ENCODE measurements around the gene EN1. TPM values are rescaled to one million over a fixed set of nuclear protein-coding genes. Genes with fewer than 3 reads are reported as not detected.

The EN1 gene
- total and polyA plus RNA-seq, 2 of the 4 experiments (the other 2 are of a cell fraction) = not detected

GRCh38 chr2:118816669-118817068, 30.8 kb downstream of the EN1 start:
- no peak overlapping the region for H3K4ac ChIP-seq (ENCODE audit: low read depth, low read length)
- no peaks in the 10 kb centered on the region for H3K36me3 ChIP-seq (ENCODE audit: control insufficient read depth, insufficient read depth, low read length)
- no peak overlapping the region for H3K4me2 ChIP-seq (ENCODE audit: low read depth, low read length)
- H2AK9ac ChIP-seq (replicated peaks; ENCODE audit: low read depth, low read length, poor library complexity) = no peak overlapping the region
- H4K5ac ChIP-seq (ENCODE audit: low read depth, low read length) = no peak overlapping the region
- dilution Hi-C loops (cut with HindIII; ENCODE audit: low sequenced_read_pairs, unreplicated experiment) = no loop called here
- H3K79me1 ChIP-seq (ENCODE audit: low read depth in 1 of 2, low read length in 2 of 2) = no peaks in the 10 kb centered on the region
- no peak overlapping the region for H3K27ac ChIP-seq (ENCODE audit: insufficient read depth, low read length)
- H4K8ac ChIP-seq (ENCODE audit: low read depth in 2 of 2, low read length in 2 of 2) = no peak overlapping the region
- H3K4me3 ChIP-seq (ENCODE audit: insufficient read depth, low read depth, low read length) = no peak overlapping the region
- no peak overlapping the region for H3K23ac ChIP-seq (ENCODE audit: low read depth, low read length)
- no peak overlapping the region for H2BK15ac ChIP-seq (ENCODE audit: low read depth, low read length)
- H2BK120ac ChIP-seq (ENCODE audit: low read depth, low read length) = no peak overlapping the region
- no peak for DNase-seq
- no peak for ATAC-seq (ENCODE audit: low read depth)
- H3K56ac ChIP-seq (ENCODE audit: extremely low read depth, insufficient read depth, low read length) = no peak overlapping the region
- intact Hi-C loops (cut with micrococcal nuclease) = no loop called here
- CTCF ChIA-PET = no interaction called here
- H3K9me1 ChIP-seq (ENCODE audit: insufficient read depth, low read length) = no peaks in the 10 kb centered on the region
- no peak overlapping the region for H2AK5ac ChIP-seq (ENCODE audit: low read depth, low read length)
- H3K4me1 ChIP-seq (ENCODE audit: control insufficient read depth, insufficient read depth, low read length) = no peaks in the 10 kb centered on the region
- no peak for TF ChIP-seq MXI1 (IDR thresholded peaks at IDR 0.05; ENCODE audit: borderline replicate concordance, low read depth, low read length)
- TF ChIP-seq, protein P1, sequence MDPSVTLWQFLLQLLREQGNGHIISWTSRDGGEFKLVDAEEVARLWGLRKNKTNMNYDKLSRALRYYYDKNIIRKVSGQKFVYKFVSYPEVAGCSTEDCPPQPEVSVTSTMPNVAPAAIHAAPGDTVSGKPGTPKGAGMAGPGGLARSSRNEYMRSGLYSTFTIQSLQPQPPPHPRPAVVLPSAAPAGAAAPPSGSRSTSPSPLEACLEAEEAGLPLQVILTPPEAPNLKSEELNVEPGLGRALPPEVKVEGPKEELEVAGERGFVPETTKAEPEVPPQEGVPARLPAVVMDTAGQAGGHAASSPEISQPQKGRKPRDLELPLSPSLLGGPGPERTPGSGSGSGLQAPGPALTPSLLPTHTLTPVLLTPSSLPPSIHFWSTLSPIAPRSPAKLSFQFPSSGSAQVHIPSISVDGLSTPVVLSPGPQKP (IDR thresholded peaks at IDR 0.05; ENCODE audit: borderline replicate concordance, low read depth, low read length) = no peak
- TF ChIP-seq SMC3 (IDR thresholded peaks at IDR 0.05; ENCODE audit: low read depth, low read length) = no peak
- TF ChIP-seq RCOR1 (IDR thresholded peaks at IDR 0.05; ENCODE audit: insufficient replicate concordance, low read length) = no peak
- TF ChIP-seq, protein P2, sequence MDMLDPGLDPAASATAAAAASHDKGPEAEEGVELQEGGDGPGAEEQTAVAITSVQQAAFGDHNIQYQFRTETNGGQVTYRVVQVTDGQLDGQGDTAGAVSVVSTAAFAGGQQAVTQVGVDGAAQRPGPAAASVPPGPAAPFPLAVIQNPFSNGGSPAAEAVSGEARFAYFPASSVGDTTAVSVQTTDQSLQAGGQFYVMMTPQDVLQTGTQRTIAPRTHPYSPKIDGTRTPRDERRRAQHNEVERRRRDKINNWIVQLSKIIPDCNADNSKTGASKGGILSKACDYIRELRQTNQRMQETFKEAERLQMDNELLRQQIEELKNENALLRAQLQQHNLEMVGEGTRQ (IDR thresholded peaks at IDR 0.05; ENCODE audit: low read depth, low read length) = no peak
- TF ChIP-seq, protein P3, sequence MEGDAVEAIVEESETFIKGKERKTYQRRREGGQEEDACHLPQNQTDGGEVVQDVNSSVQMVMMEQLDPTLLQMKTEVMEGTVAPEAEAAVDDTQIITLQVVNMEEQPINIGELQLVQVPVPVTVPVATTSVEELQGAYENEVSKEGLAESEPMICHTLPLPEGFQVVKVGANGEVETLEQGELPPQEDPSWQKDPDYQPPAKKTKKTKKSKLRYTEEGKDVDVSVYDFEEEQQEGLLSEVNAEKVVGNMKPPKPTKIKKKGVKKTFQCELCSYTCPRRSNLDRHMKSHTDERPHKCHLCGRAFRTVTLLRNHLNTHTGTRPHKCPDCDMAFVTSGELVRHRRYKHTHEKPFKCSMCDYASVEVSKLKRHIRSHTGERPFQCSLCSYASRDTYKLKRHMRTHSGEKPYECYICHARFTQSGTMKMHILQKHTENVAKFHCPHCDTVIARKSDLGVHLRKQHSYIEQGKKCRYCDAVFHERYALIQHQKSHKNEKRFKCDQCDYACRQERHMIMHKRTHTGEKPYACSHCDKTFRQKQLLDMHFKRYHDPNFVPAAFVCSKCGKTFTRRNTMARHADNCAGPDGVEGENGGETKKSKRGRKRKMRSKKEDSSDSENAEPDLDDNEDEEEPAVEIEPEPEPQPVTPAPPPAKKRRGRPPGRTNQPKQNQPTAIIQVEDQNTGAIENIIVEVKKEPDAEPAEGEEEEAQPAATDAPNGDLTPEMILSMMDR (conservative IDR thresholded peaks at IDR 0.05; ENCODE audit: low read depth, low read length) = no peak
- no peak for TF ChIP-seq NFE2L2 (IDR thresholded peaks at IDR 0.05; ENCODE audit: low read depth, low read length)
- TF ChIP-seq RFX5 (IDR thresholded peaks at IDR 0.05; ENCODE audit: low read depth, low read length) = no peak
- TF ChIP-seq FOS (IDR thresholded peaks at IDR 0.05; ENCODE audit: low read depth, low read length) = no peak
- TF ChIP-seq CHD1 (IDR thresholded peaks at IDR 0.05; ENCODE audit: low read depth, low read length) = no peak
- no peak for TF ChIP-seq BHLHE40 (IDR thresholded peaks at IDR 0.05; ENCODE audit: low read depth, low read length)
- no peaks in the 10 kb centered on the region for H4K20me1 ChIP-seq (ENCODE audit: insufficient read depth, low read length)
- no peak overlapping the region for H3K18ac ChIP-seq (ENCODE audit: low read depth, low read length)
- no peak overlapping the region for H2BK5ac ChIP-seq (ENCODE audit: low read depth, low read length, poor library complexity, severe bottlenecking)
- no peak overlapping the region for H2BK20ac ChIP-seq (ENCODE audit: low read depth, low read length)
- in situ Hi-C loops (cut with MboI; ENCODE audit: low sequenced_read_pairs) = no loop called here
- 0% methylated on average over 1 of the region's 4 CpGs; no CpG with 5 or more reads in 1 of the 2 experiments for WGBS, 2 experiments (ENCODE audit: extremely low coverage in 2 of 2, insufficient read length in 1 of 2)
- H3K9ac ChIP-seq (ENCODE audit: low read depth, low read length) = no peak overlapping the region
- no peak overlapping the region for H4K91ac ChIP-seq (ENCODE audit: insufficient read depth, low read depth, low read length)
- no peak overlapping the region for H2AFZ ChIP-seq (replicated peaks; ENCODE audit: low read length, poor library complexity)
- H3K9me3 ChIP-seq (ENCODE audit: control insufficient read depth, insufficient read depth, low read length) = no peaks in the 10 kb centered on the region
- peaks cover 10% of the 10 kb centered on the region for H3K27me3 ChIP-seq (ENCODE audit: control insufficient read depth, insufficient read depth, low read length)
- POLR2A ChIA-PET (ENCODE audit: unreplicated experiment) = no interaction called here
- no peak overlapping the region for H3K14ac ChIP-seq (replicated peaks; ENCODE audit: low read depth, low read length)
- BruUV-seq (replicated peaks) = no TSS peak

Measured in IMR-90 (cell line).